Uterus (tissue), 2 donors: ENCODE results near the gene FAM114A1.

Experiments
- CTCF ChIP-seq, 4 experiments: fragments of 200-600 bp in 2 of 4; fragments of 450-650 bp in 2 of 4; sonication (generic) in 2 of 4; IDR thresholded peaks; one replicate each; pipeline ENCODE4 v1.5.1; 2016 to 2019; ENCODE audit warnings: antibody characterized with exemption in 4 of 4, mild to moderate bottlenecking in 2 of 4, moderate library complexity in 1 of 4
- POLR2A ChIP-seq, 2 donors: fragments of 450-650 bp; IDR thresholded peaks; one replicate each; pipeline ENCODE4 v1.6.1; 2016; ENCODE audit warnings: antibody characterized with exemption in 2 of 2, mild to moderate bottlenecking in 1 of 2, moderate library complexity in 1 of 2

- TF ChIP-seq CTCF (IDR thresholded peaks at IDR 0.05) (no peak), POLR2A (IDR thresholded peaks at IDR 0.05) (no peak)
These were observed 59.3 kb downstream of the FAM114A1 start for GRCh38 chr4:38926896-38927295.
